ENCODE data around the gene C1QTNF12. TPM values are rescaled to one million over a fixed set of nuclear protein-coding genes. Genes with fewer than 3 reads are reported as not detected.

Gene C1QTNF12
- total and polyA plus RNA-seq, 12 donors = 0.42 to 2.3 (median 1.1) TPM; not detected in 1

GRCh38 chr1:1284221-1285101 is 37.9 kb upstream of the C1QTNF12 start:
- TF ChIP-seq CTCF (IDR thresholded peaks at IDR 0.05) = no peak
- WGBS, 2 donors = 85 to 87% methylated on average over 26 to 31 of the region's 32 CpGs
- no peak overlapping the region for H3K4me3 ChIP-seq
- H3K36me3 ChIP-seq = no peaks in the 10 kb centered on the region
- intact Hi-C loops (cut with DNase I) = no loop called here
- H3K27ac ChIP-seq = no peak overlapping the region
- peaks cover 0 to 11% (median 0%) of the 10 kb centered on the region in 9 donors for H3K4me1 ChIP-seq
- no peaks in the 10 kb centered on the region for H3K9me3 ChIP-seq
- ATAC-seq (no peak), DNase-seq (no peak)
- peaks cover 0 to 32% (median 24%) of the 10 kb centered on the region in 7 donors for H3K27me3 ChIP-seq

GRCh38 chr1:1283821-1284220 is 37.3 kb upstream of the C1QTNF12 start:
- Histone ChIP-seq H3K9me3 (no peaks in the 10 kb centered on the region), H3K27ac (no peak overlapping the region), H3K4me1 (peaks cover 0 to 11% (median 0%) of the 10 kb centered on the region in 9 donors), H3K36me3 (no peaks in the 10 kb centered on the region), H3K4me3 (no peak overlapping the region), H3K27me3 (peaks cover 0 to 32% (median 24%) of the 10 kb centered on the region in 7 donors)
- intact Hi-C loops (cut with DNase I) = no loop called here
- DNase-seq (no peak), ATAC-seq (no peak)
- 10% methylated on average over 9 of the region's 9 CpGs for WGBS, 2 donors
- no peak for TF ChIP-seq CTCF (IDR thresholded peaks at IDR 0.05)

GRCh38 chr1:1282998-1283397 is 36.5 kb upstream of the C1QTNF12 start:
- no peak for TF ChIP-seq CTCF (IDR thresholded peaks at IDR 0.05)
- 81 to 88% methylated on average over 14 of the region's 14 CpGs for WGBS, 2 donors
- no peak overlapping the region for H3K4me3 ChIP-seq
- DNase-seq (peak in 1 of 2 donors; percentile 10), ATAC-seq (no peak)
- no peaks in the 10 kb centered on the region for H3K36me3 ChIP-seq
- H3K27me3 ChIP-seq = peaks cover 0 to 32% (median 24%) of the 10 kb centered on the region in 7 donors
- H3K4me1 ChIP-seq = peaks cover 0 to 11% (median 0%) of the 10 kb centered on the region in 9 donors
- intact Hi-C loops (cut with DNase I) = no loop called here
- no peak overlapping the region for H3K27ac ChIP-seq
- no peaks in the 10 kb centered on the region for H3K9me3 ChIP-seq

- intact Hi-C loops (cut with DNase I) = no loop called here
- Histone ChIP-seq H3K4me1 (peaks cover 0 to 11% (median 0%) of the 10 kb centered on the region in 9 donors), H3K9me3 (no peaks in the 10 kb centered on the region), H3K27me3 (peaks cover 0 to 19% (median 16%) of the 10 kb centered on the region in 7 donors), H3K36me3 (no peaks in the 10 kb centered on the region), H3K4me3 (no peak overlapping the region), H3K27ac (peak overlapping the region in 4 of 10 donors; percentile 4 to 46 (median 37))
- TF ChIP-seq CTCF (IDR thresholded peaks at IDR 0.05) = no peak
- WGBS, 2 donors = 31 to 45% methylated on average over 26 of the region's 26 CpGs
- peak; percentile 77 to 83 for DNase-seq
- peak; percentile 62 to 95 (median 87) for ATAC-seq
These were observed 35.2 kb upstream of the C1QTNF12 start for GRCh38 chr1:1281533-1282321.
